GM18873 (cell line): ENCODE data around the gene COL4A2.
"Not testable (repeated sequence)": the region's sequence is repeated elsewhere in the genome, so short reads cannot be mapped to it uniquely, and the experiment has no call there.

Experiments used
- ATAC-seq: cut with Tn5 transposase; IDR thresholded peaks from one replicate; pipeline ENCODE4 v1.9.1; 2021; ENCODE audit warnings: mild to moderate bottlenecking, moderate library complexity, moderate number of reproducible peaks; ENCODE audit not compliant: unreplicated experiment, low FRiP score

Gene COL4A2

DNA sequence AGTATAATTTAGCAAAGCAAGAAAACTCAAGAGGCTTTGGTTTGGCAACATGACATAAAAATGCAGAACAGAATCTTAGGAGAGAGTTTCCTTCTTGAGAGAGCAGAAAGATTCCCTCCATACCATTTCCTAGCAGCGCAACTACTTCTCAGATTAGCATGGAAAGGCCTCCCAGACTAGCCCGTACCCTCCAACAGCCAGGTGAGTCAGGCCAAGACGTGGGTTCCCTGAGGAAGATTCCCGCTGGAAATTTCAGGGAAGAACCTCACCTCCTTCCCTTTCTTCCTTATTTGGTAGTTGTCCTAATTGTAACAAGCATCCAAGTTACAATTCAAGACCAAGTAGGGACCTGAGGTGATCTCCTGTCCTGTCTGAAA is 12.3 kb downstream of the COL4A2 start:
- no peak for ATAC-seq

GRCh38 chr13:110319774-110320509 is 12.9 kb downstream of the COL4A2 start:
- ATAC-seq: no peak

DNA sequence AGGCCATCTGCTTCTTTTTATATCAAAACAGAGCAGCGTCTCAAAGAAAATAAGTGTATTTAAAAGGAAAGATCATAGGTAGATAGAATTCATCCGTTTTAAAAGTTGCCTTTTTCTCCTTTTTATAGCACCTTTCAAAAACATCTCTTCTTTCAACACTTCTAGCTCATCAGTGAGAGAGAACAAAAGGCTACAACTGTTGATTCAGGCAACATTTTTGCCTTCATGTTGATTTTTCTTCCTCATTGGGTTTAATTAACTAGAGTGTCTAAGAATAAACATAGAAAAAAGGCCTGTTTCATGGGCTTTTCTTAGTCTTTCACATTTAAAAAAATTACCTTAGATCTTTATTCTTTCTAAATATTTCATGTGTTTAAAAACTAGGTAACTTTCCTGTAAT is 13.6 kb downstream of the COL4A2 start:
- ATAC-seq: no peak

DNA sequence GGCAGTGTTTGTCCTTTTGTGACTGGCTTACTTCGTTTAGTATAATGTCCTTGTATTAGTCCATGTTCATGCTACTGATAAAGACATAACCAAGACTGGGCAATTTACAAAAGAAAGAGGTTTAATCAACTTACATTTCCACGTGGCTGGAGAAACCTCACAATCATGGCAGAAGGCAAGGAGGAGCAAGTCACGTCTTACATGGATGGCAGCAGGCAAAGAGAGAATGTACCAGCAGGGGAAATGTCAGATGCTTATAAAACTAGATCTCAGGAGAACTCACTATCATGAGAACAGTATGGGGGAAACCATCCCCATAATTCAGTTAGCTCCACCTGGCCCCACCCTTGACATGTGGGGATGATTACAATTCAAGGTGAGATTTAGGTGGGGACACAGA is 14.5 kb downstream of the COL4A2 start:
- ATAC-seq: not testable (repeated sequence)

GRCh38 chr13:110322126-110322827 is 15.2 kb downstream of the COL4A2 start:
- ATAC-seq: no peak

GRCh38 chr13:110322828-110323171 is 15.7 kb downstream of the COL4A2 start:
- no peak for ATAC-seq

- ATAC-seq: no peak
These were observed 16.2 kb downstream of the COL4A2 start for GRCh38 chr13:110323172-110323891.

- no peak for ATAC-seq
These were observed 17.1 kb downstream of the COL4A2 start for GRCh38 chr13:110324026-110324749.

GRCh38 chr13:110326263-110326904 is 19.3 kb downstream of the COL4A2 start:
- ATAC-seq: no peak

DNA sequence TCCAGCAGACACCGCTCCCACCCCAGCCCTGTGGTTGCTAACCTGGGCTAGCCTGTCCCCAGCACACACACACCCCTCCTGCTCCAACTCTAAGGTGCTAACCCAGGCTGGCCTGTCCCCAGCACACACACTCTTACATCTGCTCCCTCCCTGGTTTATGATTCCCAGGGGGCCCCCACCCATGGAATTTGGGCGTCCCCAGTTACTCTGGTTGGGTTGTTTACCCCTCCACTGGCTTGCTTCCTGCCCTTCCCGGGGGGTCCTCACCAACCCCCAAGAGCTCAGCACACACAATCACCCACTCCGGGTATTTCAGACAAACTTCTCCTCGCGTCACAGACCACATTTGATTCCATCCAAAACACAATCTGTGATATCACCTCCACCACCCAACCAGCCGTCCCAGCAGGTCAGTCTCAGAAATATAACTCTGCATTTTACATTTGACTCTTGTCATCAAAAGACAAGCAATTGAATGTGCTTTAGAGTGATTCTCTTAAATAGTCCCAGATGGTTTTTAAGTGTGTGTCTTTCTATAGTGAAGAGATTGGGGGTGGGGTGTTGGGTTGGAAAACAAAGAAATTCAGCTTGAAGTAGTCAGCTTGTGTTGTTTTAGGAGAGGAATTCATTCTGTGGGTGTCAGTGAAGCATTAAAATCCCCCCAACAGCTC is 20.1 kb downstream of the COL4A2 start:
- no peak for ATAC-seq

DNA sequence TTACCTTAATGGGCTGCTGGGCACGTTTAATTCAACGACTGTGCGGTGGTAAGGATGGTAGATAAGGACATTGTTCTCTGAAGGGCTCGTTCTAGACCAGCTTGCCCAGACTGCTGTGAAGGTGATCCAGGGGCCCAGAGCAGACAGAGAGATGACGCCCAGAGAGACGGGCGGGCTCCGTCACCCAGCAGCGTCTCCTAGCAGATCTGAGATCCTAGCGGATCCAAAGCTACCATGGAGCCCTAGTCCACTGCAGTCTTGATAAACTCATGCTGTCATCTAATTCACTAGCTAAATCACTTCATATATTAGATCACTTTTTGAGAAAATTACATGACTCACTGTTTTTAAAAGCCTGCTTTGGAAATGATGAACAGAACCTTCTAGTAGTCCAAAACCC is 21.5 kb downstream of the COL4A2 start:
- ATAC-seq: no peak

- no peak for ATAC-seq
These were observed 22.2 kb downstream of the COL4A2 start for GRCh38 chr13:110329258-110329657.

- ATAC-seq: no peak
These were observed 22.8 kb downstream of the COL4A2 start for GRCh38 chr13:110329798-110330461.

GRCh38 chr13:110330491-110331011 is 23.5 kb downstream of the COL4A2 start:
- no peak for ATAC-seq

DNA sequence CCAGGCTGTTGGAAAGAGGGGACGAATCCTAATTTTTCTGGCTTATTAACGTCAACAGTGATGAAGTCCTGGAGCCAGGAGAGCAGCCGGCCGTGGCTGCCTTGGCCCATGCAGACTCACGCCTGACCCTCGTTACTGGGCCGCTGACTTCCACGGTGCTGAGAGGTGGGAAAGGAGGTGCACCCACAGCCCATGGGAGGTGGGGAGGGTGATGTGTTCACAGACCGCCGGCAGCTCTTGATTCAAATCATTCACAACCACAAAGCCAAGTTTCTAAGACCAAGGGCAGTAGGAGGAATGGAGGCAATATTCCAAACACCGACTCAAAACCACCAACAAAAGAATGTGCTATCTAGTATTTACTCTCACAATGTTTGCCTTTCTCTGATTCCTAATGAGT is 24.3 kb downstream of the COL4A2 start:
- no peak for ATAC-seq

DNA sequence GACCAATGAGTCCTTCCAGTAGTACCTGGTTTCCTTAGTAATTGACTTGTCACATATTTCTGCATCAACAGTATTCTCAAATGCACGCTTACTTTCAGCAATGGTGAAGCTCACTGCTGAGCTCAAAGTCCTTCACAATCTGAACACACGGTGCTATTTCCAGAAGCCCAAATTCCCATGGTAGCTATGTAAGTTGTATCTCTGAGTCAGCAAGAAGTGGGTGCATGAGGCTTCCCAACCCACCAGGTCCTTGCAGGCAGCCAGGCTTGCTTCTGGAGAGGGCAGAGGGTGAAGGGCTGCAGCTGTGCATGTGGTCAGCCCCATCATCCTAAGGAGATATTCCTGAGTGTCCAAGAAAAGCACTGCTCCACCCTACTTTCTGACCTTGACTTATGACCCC is 25.7 kb downstream of the COL4A2 start:
- ATAC-seq: no peak

- no peak for ATAC-seq
These were observed 26.8 kb downstream of the COL4A2 start for GRCh38 chr13:110333837-110334236.

GRCh38 chr13:110334256-110334655 is 27.2 kb downstream of the COL4A2 start:
- no peak for ATAC-seq

DNA sequence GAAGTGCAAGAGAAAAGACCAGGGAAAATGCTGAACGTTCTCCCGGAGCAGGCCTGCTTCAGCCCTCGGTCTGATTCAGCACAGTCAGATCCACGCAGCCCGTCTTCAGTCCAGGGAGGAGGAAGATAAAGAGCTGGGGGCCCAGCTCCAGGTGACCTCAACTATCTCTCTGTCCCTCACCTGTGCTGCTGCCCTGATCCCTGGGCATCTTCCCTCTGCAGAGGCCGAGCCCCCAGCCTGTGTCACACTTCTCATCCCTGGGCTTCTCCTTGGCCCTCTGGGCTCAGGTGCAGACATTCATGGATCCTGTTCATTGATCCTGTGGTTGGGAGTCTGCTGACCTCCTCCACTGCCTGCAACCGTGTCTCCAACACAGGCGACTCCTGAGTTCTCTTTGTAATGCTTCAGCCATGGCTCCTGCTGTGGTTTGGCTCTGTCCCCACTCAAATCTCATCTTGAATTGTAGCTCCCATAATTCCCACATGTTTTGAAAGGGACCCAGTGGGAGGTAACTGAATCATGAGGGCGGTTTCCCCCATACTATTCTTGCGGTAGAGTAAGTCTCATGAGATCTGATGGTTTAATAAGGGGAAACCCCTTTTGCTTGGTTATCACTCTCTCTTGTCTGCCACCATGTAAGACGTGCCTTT is 27.9 kb downstream of the COL4A2 start:
- ATAC-seq: no peak
